Left ventricle myocardium inferior (tissue), 1 donor: Measurements from ENCODE around the gene ZNF582. TPM values are rescaled to one million over a fixed set of nuclear protein-coding genes. Genes with fewer than 3 reads are reported as not detected.

Experiments used
- DNase-seq: peaks from one replicate; pipeline ENCODE4 v3.0.0-alpha.2; 2020
- H3K27ac ChIP-seq: fragments of 200-600 bp; replicated peaks from 2 replicates; pipeline ENCODE4 v1.8.0; 2021
- H3K27me3 ChIP-seq: fragments of 200-600 bp; 2 replicates; pipeline ENCODE4 v1.8.0; 2021; ENCODE audit warnings: low read depth
- H3K36me3 ChIP-seq: fragments of 200-600 bp; 2 replicates; pipeline ENCODE4 v1.8.0; 2021
- H3K4me1 ChIP-seq: fragments of 200-600 bp; 2 replicates; pipeline ENCODE4 v1.8.0; 2021
- H3K4me3 ChIP-seq: fragments of 200-600 bp; 2 replicates; pipeline ENCODE4 v1.8.0; 2021; ENCODE audit warnings: mild to moderate bottlenecking, moderate library complexity
- H3K9me3 ChIP-seq: fragments of 200-600 bp; replicated peaks from 2 replicates; pipeline ENCODE4 v1.8.0; 2021
- intact Hi-C: fragments of 100-400 bp; cut with micrococcal nuclease; formaldehyde crosslinking; loops from one replicate; pipeline ENCODE4 v1.11.0; 2022
- long read RNA-seq: library from polyadenylated mRNA; unstranded; transcript quantifications from one replicate; pipeline ENCODE4 v2.0.0, GENCODE V29; 2021
- total RNA-seq: library from RNA; stranded (reverse); fragmentation: NEBNext Ultra II Directional; extraction: Animal tissue kit (Norgen Biotek cat#: 25700); gene quantifications from one replicate; pipeline ENCODE4 v1.2.1, GENCODE V29; 2021
- TF ChIP-seq, protein P1 (sequence below): fragments of 200-600 bp; IDR thresholded peaks from 2 replicates; pipeline ENCODE4 v1.8.0; 2021; ENCODE audit warnings: antibody characterized with exemption, mild to moderate bottlenecking, borderline replicate concordance
- donor health status: DM: no; HTN: yes; CAD: no; lungs with severe emphysema.

Gene ZNF582
- total RNA-seq = 4.4 TPM
- long read RNA-seq, partial matches to known transcripts = 0 of 6 reads
- long read RNA-seq, other reads (novel, unspliced or antisense) = 2 of 6 reads

DNA sequence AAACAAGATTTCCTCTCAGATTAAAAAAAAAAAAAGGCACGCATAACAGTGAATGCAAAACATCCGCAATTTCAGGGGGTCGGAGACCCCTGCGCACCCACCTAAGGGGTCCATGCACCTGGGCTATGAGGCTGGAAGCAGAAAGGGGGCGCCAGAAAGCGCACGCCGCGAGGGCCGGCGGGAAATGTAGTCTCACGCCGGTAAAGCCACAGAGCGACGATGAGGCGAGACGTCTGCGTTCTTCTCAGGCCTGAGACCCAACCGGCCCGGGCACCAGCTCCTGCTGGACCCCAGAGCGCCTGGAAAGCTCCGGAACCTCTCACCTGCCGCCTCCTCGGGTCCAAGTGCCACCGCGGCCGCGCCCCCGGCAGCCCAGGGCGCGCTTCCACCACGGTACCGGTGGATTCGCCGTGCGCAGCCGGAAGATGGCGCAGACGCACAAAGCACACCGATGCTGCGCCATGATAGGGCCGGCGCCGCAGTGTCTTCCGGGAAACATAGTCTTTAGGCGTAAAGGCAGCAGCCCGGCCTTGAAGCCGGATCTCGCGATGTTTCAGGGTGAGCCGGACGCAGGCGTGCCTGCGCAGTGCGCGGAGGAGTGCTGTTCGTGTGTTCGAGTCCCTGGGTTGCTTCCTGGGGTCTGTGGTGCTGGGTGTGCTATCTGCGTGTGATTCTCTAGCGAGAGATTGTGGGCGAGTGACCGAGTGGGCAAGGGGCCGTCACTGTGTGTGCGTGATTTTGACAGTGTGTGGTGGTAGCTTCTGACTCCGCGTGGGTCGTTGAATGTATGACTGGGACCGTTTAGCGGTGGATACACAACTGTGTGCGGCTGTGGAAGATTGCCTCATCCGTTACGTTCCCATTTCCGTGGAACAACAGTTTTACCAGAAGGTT, at the start of gene ZNF582:
ZNF582 (minus strand) TSS at position 416 of the 894 bp plus-strand sequence. CDS start 1,782 bp downstream, outside the sequence.
- Histone ChIP-seq H3K27me3 (no peaks in the 10 kb centered on the region), H3K36me3 (peaks cover 48% of the 10 kb centered on the region), H3K27ac (peak within 1 kb of the TSS; percentile 97), H3K4me1 (peaks cover 21% of the 10 kb centered on the region), H3K4me3 (peak within 1 kb of the TSS; percentile 78), H3K9me3 (peaks cover 7% of the 10 kb centered on the region)
- peak; percentile 96 for DNase-seq
- intact Hi-C loops = no loop called here
- TF ChIP-seq, protein P1, sequence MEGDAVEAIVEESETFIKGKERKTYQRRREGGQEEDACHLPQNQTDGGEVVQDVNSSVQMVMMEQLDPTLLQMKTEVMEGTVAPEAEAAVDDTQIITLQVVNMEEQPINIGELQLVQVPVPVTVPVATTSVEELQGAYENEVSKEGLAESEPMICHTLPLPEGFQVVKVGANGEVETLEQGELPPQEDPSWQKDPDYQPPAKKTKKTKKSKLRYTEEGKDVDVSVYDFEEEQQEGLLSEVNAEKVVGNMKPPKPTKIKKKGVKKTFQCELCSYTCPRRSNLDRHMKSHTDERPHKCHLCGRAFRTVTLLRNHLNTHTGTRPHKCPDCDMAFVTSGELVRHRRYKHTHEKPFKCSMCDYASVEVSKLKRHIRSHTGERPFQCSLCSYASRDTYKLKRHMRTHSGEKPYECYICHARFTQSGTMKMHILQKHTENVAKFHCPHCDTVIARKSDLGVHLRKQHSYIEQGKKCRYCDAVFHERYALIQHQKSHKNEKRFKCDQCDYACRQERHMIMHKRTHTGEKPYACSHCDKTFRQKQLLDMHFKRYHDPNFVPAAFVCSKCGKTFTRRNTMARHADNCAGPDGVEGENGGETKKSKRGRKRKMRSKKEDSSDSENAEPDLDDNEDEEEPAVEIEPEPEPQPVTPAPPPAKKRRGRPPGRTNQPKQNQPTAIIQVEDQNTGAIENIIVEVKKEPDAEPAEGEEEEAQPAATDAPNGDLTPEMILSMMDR = peak; percentile 89

DNA sequence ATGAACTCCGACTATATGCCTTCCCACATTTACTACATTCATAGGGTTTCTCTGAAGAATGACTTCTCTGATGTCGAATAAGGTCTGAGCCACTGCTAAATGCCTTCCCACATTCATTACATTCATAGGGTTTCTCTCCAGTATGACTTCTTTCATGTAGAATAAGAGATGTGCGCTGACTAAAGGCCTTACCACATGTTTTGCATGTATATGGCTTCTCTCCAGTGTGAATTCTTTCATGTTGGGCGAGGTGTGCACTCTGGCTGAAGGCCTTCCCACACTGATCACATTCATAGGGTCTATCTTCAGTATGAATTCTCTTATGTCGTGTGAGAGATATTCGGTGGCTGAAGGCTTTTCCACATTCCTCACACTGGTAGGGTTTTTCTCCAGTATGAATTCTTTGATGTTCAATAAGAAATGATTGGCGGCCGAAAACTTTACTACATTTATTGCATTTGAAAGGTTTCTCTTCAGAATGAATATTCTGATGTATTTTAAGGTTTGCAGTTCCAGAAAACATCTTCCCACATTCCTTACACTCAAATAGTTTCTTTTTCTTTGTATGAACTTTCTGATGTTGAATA, 48.0 kb upstream of the ZNF582 start:
- intact Hi-C loops = no loop called here
- H3K36me3 ChIP-seq = peaks cover 59% of the 10 kb centered on the region

DNA sequence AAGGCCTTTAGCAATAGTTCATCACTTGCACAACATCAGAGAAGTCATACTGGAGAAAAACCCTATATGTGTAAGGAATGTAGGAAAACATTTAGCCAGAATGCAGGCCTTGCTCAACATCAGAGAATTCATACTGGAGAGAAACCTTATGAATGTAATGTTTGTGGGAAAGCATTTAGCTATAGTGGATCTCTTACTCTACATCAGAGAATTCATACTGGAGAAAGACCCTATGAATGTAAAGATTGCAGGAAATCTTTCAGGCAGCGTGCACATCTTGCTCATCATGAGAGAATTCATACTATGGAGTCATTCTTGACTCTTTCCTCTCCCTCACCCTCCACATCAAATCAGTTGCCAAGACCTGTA, 30.6 kb upstream of the ZNF582 start:
- TF ChIP-seq, protein P1 = no peak
- Histone ChIP-seq H3K27me3 (no peaks in the 10 kb centered on the region), H3K4me3 (no peak overlapping the region), H3K4me1 (no peaks in the 10 kb centered on the region), H3K36me3 (peaks cover 85% of the 10 kb centered on the region), H3K9me3 (peaks cover 100% of the 10 kb centered on the region), H3K27ac (no peak overlapping the region)
- DNase-seq = no peak
- intact Hi-C loops = no loop called here

More for the DNA sequence above, 48.0 kb upstream of the ZNF582 start:
- H3K4me3 ChIP-seq = no peak overlapping the region
- peaks cover 86% of the 10 kb centered on the region for H3K9me3 ChIP-seq
- no peak for DNase-seq
- H3K27me3 ChIP-seq = no peaks in the 10 kb centered on the region
- no peaks in the 10 kb centered on the region for H3K4me1 ChIP-seq
- TF ChIP-seq, protein P1 = no peak
- H3K27ac ChIP-seq = no peak overlapping the region

DNA sequence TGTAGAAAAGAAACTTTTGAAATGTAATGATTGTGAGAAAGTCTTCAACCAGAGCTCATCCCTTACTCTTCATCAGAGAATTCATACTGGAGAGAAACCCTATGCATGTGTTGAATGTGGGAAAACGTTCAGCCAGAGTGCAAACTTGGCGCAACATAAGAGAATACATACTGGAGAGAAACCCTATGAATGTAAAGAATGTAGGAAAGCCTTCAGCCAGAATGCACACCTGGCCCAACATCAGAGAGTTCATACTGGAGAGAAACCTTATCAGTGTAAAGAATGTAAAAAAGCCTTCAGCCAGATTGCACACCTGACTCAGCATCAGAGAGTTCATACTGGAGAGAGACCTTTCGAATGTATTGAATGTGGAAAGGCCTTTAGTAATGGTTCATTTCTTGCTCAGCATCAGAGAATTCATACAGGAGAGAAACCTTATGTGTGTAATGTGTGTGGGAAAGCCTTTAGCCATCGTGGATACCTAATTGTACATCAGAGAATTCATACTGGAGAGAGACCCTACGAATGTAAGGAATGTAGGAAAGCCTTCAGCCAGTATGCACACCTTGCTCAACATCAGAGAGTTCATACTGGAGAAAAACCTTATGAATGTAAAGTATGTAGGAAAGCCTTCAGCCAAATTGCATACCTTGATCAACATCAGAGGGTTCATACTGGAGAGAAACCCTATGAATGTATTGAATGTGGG, 30.1 kb upstream of the ZNF582 start:
- no peak overlapping the region for H3K4me3 ChIP-seq
- intact Hi-C loops = no loop called here
- H3K27ac ChIP-seq = no peak overlapping the region
- no peak for DNase-seq
- no peaks in the 10 kb centered on the region for H3K4me1 ChIP-seq
- TF ChIP-seq, protein P1 = no peak
- H3K27me3 ChIP-seq = no peaks in the 10 kb centered on the region
- H3K36me3 ChIP-seq = peaks cover 87% of the 10 kb centered on the region
- peaks cover 100% of the 10 kb centered on the region for H3K9me3 ChIP-seq

DNA sequence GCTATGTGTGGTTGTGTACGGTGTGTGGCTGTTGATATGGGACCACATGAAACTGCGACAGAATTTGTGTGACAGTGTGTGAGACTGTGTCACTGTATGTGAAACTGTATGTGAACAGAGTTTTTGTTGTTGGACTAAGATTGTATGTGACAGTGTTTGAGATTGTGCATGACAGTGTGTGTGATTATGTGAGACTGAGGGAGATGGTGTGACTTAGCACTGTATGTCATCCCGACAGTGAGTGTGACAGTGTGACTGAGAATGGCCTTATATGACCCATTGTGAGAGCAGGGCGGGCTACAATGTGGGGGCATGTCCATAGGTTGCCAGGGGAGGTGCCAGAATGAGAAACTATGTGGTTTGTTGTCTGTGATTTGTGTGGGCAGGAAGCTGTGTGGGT, 11.7 kb upstream of the ZNF582 start:
- intact Hi-C loops = no loop called here
- H3K9me3 ChIP-seq = peaks cover 66% of the 10 kb centered on the region
- peak overlapping the region; percentile 79 for H3K4me3 ChIP-seq
- no peak overlapping the region for H3K27ac ChIP-seq
- no peak for DNase-seq
- TF ChIP-seq, protein P1 = no peak
- H3K27me3 ChIP-seq = no peaks in the 10 kb centered on the region
- peaks cover 24% of the 10 kb centered on the region for H3K4me1 ChIP-seq
- H3K36me3 ChIP-seq = peaks cover 44% of the 10 kb centered on the region
